ENCODE measurements around the gene HASPIN.

GRCh38 chr17:3678821-3679530 lies 44.7 kb upstream of the HASPIN start:
- TF ChIP-seq CTCF (conservative IDR thresholded peaks at IDR 0.05; ENCODE audit: low read depth in 2 of 2) = no peak
- no peak for TF ChIP-seq POLR2AphosphoS5 (IDR thresholded peaks at IDR 0.05; ENCODE audit: low read depth)
- no peak for TF ChIP-seq ZNF331 (CRISPR knock-in tag; IDR thresholded peaks at IDR 0.05; ENCODE audit: low read depth)
- no peak for TF ChIP-seq JUNB (IDR thresholded peaks at IDR 0.05; ENCODE audit: unreplicated experiment)
- no peak for TF ChIP-seq EZH2phosphoT487 (IDR thresholded peaks at IDR 0.05; ENCODE audit: unreplicated experiment)
- no peak for TF ChIP-seq CREB1 (CRISPR knock-in tag; IDR thresholded peaks at IDR 0.05; ENCODE audit: low read depth)
- TF ChIP-seq ZNF114 (CRISPR knock-in tag; IDR thresholded peaks at IDR 0.05) = no peak
- no peak for TF ChIP-seq NANOG (IDR thresholded peaks at IDR 0.05; ENCODE audit: borderline replicate concordance)
- TF ChIP-seq EZH2 (IDR thresholded peaks at IDR 0.05; ENCODE audit: low read depth, unreplicated experiment) = no peak

Data from GM23338 (cell line).